Measurements from ENCODE around the gene PIP4K2C. TPM values are rescaled to one million over a fixed set of nuclear protein-coding genes. Genes with fewer than 3 reads are reported as not detected.

PIP4K2C gene
- total RNA-seq, 1 experiment from 2014 or later: 37.1 TPM

GRCh38 chr12:57568838-57569237, 22.2 kb upstream of the PIP4K2C start:
- Histone ChIP-seq H3K14ac (ENCODE audit: insufficient read depth, low read length) (no peak overlapping the region), H3K27me3 (ENCODE audit: insufficient read depth, low read length) (no peaks in the 10 kb centered on the region), H2AFZ (ENCODE audit: low read length) (no peak overlapping the region), H3K9me3 (ENCODE audit: control insufficient read depth, low read depth, low read length) (no peaks in the 10 kb centered on the region), H3K27ac (ENCODE audit: insufficient read length, low read depth, low read length) (no peak overlapping the region), H3K4me2 (ENCODE audit: insufficient read depth, insufficient read length, low read length) (no peak overlapping the region), H3K79me2 (ENCODE audit: insufficient read depth, low read length) (no peaks in the 10 kb centered on the region), H2BK20ac (ENCODE audit: low read depth, low read length, poor library complexity, severe bottlenecking) (no peak overlapping the region), H4K20me1 (ENCODE audit: control insufficient read depth, insufficient read depth, insufficient read length) (no peaks in the 10 kb centered on the region), H4K91ac (ENCODE audit: insufficient read length, low read depth, low read length) (no peak overlapping the region), H4K5ac (ENCODE audit: insufficient read length, low read depth, low read length) (no peak overlapping the region), H2BK5ac (ENCODE audit: insufficient read length, low read length) (no peak overlapping the region), H2AK5ac (ENCODE audit: insufficient read length, low read length) (no peak overlapping the region), H3K9ac (ENCODE audit: extremely low read depth, insufficient read length, low read length) (no peak overlapping the region), H3K23me2 (ENCODE audit: insufficient read length, low read depth, low read length, poor library complexity, severe bottlenecking) (peaks cover 3% of the 10 kb centered on the region), H2BK12ac (ENCODE audit: insufficient read length, low read depth, low read length) (no peak overlapping the region), H2BK15ac (ENCODE audit: low read depth, low read length) (no peak overlapping the region), H3K23ac (ENCODE audit: insufficient read length, low read depth, low read length) (no peak overlapping the region), H4K8ac (replicated peaks; ENCODE audit: insufficient read length, low read depth, low read length) (no peak overlapping the region), H3K4me1 (ENCODE audit: insufficient read depth, low read length) (no peaks in the 10 kb centered on the region), H3K4ac (ENCODE audit: low read depth, low read length) (no peak overlapping the region), H3K56ac (ENCODE audit: insufficient read length, low read depth, low read length) (no peak overlapping the region), H3K18ac (ENCODE audit: insufficient read length, low read depth, low read length) (no peak overlapping the region), H2BK120ac (ENCODE audit: low read depth, low read length, poor library complexity, severe bottlenecking) (no peak overlapping the region), H3T11ph (ENCODE audit: low read length) (no peak overlapping the region), H3K79me1 (ENCODE audit: insufficient read depth, low read depth, low read length, poor library complexity, severe bottlenecking) (no peaks in the 10 kb centered on the region)
- Mint-ChIP-seq H3K27ac (peak overlapping the region in 2 of 3 experiments; percentile 6 to 37; a peak in 3 of 7 replicates), H3K36me3 (ENCODE audit: insufficient read depth in 1 of 3, low read depth in 3 of 3) (peaks cover 37 to 63% (median 60%) of the 10 kb centered on the region in 3 experiments), H3K4me3 (no peak overlapping the region), H3K9me3 (no peaks in the 10 kb centered on the region), H3K27me3 (ENCODE audit: low read depth) (no peaks in the 10 kb centered on the region; the same call in 1 of the 2 replicates), H3K4me1 (no peaks in the 10 kb centered on the region)
- no CpG with 5 or more reads among the region's 6 CpGs for WGBS (ENCODE audit: extremely low coverage, insufficient read length, low lambda C conversion rate)
- no peak for TF ChIP-seq CTCF (conservative IDR thresholded peaks at IDR 0.05)
- no peak for DNase-seq

Data from H9 (cell line).